Central memory CD4-positive, alpha-beta T cell (primary cell): ENCODE measurements around the gene NUP160.
"Not testable (repeated sequence)": the region's sequence is repeated elsewhere in the genome, so short reads cannot be mapped to it uniquely, and the experiment has no call there.

Experiments
- DNase-seq: peaks from one replicate; pipeline ENCODE4 v3.0.0; 2022

Gene NUP160

DNA sequence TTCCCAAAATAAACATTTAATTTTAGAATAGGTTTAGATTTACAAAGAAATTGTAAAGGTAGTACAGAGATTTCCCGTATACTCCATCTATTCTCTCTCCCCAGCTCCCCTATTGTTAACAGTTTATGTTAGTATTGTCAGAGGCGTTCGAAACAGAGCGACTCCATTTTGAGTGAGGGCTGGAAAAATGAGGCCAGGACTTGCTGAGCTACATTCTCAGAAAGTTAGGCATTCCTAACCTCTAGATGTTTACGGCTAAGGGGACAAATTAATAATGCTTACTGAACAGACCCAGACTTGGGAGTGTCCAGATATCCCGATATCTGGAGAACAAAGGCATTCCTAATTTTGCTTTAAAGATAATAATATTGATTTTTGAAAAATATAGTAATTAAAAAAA is 12.4 kb upstream of the NUP160 start:
- DNase-seq, result no peak

- DNase-seq, result no peak
Observed at GRCh38 chr11:47857892-47858543, 9.9 kb upstream of the NUP160 start.

- no peak for DNase-seq
Observed at GRCh38 chr11:47857485-47857884, 9.3 kb upstream of the NUP160 start.

DNA sequence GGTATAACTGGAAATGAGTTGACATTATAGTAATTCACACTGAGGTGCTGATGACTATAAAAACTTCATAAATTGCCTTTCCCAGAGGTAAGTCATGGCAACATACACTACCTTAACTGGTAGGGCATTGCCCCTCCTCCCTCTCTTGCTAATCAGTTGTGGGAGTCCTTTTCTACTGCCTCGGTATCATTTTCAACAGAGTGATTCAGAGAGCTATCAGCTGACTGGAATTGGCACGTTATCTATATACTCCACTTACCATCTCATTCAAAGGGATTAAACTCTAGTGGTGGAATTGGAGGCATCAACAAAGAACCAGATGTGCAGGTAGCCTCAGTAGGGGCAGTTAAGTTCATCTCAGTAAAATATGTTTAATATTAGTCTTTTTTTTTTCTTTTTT is 8.0 kb upstream of the NUP160 start:
- DNase-seq, result no peak

DNA sequence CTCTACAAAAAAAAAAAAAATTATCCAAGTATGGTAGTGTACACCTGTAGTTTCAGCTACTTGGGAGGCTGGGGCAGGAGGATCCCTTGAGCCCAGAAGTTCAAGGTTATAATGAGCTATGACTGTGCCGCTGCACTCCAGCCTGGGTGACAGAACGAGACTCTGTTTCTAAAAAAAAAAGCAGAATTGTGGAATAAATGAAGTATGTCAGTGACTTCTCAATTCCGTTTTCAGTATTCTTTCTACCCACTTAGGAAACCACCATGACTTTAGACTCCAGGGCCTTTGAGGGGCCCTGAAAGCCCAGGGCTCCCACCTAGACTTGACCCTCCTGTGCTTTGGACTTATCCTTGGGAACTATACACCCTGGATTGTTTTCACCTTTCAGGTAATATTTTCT is 6.5 kb upstream of the NUP160 start:
- DNase-seq, result no peak

- no peak for DNase-seq
Observed at GRCh38 chr11:47852053-47852452, 3.9 kb upstream of the NUP160 start.

DNA sequence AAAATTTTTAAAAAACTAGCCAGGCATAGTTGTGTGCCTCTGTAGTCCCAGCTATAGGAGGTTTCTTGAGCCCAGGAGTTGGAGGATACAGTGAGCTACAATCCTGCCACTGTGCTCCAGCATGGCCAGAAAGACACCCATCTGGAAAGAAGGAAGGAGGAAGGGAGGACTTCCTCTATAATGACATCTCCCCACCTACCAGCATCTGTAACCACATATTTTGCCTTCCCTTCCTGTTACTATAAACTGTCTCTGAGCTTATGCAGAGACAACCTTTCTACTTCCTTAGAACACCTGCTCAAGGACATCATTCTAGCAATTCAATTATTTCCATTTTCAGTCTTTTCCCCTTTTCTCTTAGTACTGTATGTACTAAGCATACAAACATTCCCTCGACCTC is 2.2 kb upstream of the NUP160 start:
- peak; percentile 14 for DNase-seq

GRCh38 chr11:47848700-47849155 is 578 bp upstream of the NUP160 start:
- DNase-seq, result no peak

DNA sequence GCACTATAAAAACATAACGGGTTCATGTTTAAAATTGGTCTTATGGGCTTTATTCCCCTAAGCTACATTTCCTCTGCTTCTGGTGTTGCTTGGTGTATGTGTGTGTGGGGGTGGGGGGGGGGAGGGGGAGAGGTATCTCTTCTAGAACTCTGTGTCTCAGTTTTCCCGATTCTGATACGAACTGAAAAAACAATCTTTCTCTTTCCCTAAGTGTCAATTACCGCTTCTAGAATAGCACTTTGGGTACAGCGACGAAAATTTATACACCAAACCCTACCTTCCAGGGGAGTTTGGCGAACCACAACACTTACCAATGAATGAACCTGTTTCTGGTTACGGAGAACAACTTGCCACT is 636 bp downstream of the NUP160 start:
- no peak for DNase-seq

GRCh38 chr11:47846998-47847397 is 1.2 kb downstream of the NUP160 start:
- DNase-seq, result no peak

DNA sequence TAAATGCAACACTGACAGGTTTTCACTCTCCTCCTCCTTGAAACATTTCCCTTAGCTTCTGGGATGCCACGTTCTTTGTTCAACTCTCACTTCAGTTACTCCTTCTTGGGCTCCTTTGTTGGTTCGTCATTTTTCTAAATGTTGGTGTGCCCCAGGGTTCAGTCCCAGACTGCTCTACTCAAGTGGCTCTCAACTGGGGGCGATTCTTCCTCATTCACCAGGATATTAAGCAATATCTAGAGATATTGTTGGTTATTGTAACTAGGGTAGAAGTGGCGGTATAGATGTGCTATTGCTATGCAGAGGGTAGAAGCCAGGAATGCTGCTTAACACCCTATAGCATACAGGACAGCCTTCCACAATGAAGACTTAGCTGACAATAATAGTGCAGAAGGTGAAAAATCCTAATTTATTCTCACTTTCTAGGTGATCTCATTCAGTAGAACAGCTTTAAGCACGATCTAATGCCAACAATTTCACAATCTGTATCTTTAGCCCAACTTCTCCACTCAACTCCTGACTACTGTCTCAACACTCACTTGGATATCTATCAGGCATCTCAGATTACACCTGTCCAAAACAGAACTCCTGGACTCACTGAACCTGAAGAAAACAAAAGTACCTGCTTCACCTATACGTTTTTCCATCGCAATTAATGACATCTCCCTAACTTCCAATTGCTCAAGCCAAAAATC is 4.6 kb downstream of the NUP160 start:
- no peak for DNase-seq

DNA sequence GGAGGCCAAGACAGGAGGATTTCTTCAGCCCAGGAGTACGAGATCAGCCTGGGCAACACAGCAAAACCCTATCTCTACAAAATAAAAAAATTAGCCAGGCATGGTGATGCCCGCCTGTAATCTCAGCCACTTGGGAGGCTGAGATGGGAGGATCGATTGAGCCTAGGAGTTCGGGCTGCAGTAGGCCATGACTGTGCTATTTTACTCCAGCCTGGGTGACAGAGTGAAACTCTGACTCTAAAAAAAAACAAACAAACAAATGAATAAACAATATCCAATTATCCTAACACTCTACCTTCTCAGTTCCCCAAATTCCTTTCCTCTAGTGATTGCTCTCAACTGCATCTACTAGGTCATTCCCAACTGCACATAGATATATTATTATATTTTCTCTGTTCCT is 5.4 kb downstream of the NUP160 start:
- DNase-seq, result no peak

- DNase-seq, result no peak
Observed at GRCh38 chr11:47837929-47838328, 10.2 kb downstream of the NUP160 start.

DNA sequence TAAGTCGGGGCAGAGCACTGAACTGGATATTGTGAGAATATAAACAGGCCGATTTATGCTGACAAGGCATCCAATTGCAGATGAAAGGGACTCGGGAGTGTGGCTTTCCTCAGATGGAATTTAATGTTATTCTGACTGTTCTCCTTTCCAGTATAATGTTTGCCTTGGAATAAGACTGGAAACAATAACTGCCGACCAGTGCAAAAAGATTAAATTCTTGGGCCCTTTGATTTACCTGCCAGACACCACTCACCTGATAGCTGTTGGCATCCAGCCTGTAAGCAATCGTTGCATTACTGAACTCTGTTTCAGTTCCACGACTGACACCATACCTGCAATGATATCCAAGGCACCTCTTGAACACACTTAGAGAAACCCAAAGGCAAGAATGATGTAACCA is 10.9 kb downstream of the NUP160 start:
- DNase-seq, result no peak

- DNase-seq, result not testable (repeated sequence)
Observed at GRCh38 chr11:47830013-47830412, 18.1 kb downstream of the NUP160 start.

GRCh38 chr11:47828284-47828683 is 19.9 kb downstream of the NUP160 start:
- DNase-seq, result no peak

DNA sequence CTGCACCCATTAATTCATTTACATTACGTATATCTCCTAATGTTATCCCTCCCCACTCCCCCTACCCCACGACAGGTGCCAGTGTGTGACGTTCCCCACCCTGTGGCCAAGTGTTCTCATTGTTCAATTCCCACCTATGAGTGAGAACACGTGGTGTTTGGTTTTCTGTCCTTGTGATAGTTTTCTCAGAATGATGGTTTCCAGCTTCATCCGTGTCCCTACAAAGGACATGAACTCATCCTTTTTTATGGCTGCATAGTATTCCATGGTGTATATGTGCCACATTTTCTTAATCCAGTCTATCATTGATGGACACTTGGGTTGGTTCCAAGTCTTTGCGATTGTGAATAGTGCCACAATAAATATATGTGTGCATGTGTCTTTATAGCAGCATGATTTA is 25.5 kb downstream of the NUP160 start:
- DNase-seq, result not testable (repeated sequence)

DNA sequence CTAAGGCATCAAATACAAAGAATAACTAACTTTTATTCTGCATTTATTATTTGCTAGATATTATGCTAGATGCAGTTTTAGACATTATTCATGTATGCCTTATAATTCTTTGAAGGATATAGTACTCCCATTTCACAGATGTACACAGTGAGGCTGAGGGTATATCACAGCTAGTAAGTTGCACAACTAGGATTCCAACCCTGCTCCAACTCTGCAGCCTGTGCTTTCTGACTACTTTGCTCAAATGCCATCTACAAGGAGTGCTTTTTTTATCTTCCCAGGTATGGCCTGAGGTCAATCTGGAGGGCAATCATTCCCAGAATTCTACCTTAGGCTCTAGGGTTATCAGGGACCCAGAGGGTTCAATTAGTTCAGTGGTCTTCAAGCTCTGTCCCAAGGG is 28.4 kb downstream of the NUP160 start:
- DNase-seq, result no peak

- no peak for DNase-seq
Observed at GRCh38 chr11:47800759-47801158, 47.4 kb downstream of the NUP160 start.

GRCh38 chr11:47797633-47798032 is 50.5 kb downstream of the NUP160 start:
- DNase-seq, result no peak

GRCh38 chr11:47791774-47792430 is 56.2 kb downstream of the NUP160 start:
- no peak for DNase-seq

DNA sequence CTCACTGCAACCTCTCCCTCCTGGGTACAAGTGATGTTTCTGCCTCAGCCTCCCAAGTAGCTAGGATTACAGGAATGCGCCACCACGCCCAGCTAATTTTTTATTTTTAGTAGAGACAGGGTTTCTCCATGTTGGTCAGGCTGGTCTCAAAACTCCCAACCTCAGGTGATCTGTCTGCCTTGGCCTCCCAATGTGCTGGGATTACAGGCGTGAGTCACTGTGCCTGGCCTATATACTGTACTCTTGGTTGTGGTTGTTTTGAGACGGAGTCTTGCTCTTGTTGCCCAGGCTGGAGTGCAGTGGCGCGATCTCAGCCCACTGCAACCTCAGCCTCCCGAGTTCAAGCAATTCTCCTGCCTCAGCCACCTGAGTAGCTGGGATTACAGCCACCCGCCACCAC is 58.1 kb downstream of the NUP160 start:
- DNase-seq, result not testable (repeated sequence)

DNA sequence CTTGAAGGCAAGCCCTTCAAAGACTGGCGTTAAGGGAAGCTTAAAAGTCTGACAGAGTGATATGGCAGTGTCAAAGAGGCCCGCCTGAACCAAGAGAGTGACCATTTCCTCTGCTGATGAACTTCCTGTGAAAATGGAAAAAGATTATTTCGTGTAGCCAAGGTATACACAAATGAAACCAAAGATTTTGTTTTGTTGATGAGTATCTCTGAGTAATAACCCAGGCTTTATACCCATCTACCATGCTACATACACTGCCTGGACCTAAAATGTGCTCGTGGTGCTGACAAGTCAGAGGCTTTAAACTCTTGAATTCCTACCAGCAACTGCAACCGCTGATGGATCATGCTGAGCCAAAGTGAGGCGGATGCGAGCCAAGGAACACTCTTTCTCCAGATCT is 60.0 kb downstream of the NUP160 start:
- DNase-seq, result no peak

- DNase-seq, result no peak
Observed at GRCh38 chr11:47786373-47786772, 61.8 kb downstream of the NUP160 start.
